ENCODE data around the gene NFATC1.

GRCh38 chr18:79532313-79533007 lies 136.7 kb downstream of the NFATC1 start:
- no peak for TF ChIP-seq EP300 (IDR thresholded peaks at IDR 0.05; ENCODE audit: low read depth)
- no peak for TF ChIP-seq CTCF (IDR thresholded peaks at IDR 0.05)
- no peak for TF ChIP-seq POLR2AphosphoS5 (IDR thresholded peaks at IDR 0.05)
- no peak for TF ChIP-seq POLR2A (IDR thresholded peaks at IDR 0.05)

Measured in transverse colon (tissue), 4 donors.